Neutrophil (primary cell): ENCODE measurements around the gene ACTG1.
A peak's percentile ranks its signal among the peaks of the same experiment; 100 is the strongest.

Source experiments
- H3K27ac ChIP-seq: fragments of 200-600 bp; sonication (generic); 2 replicates; pipeline ENCODE4 v1.5.1; 2016; ENCODE audit warnings: mild to moderate bottlenecking, moderate library complexity
- H3K27me3 ChIP-seq: fragments of 200-600 bp; sonication (generic); 2 replicates; pipeline ENCODE4 v1.6.0; 2016; ENCODE audit warnings: mild to moderate bottlenecking
- H3K36me3 ChIP-seq: fragments of 200-600 bp; sonication (generic); 2 replicates; pipeline ENCODE4 v1.5.1; 2017
- H3K4me1 ChIP-seq, 2 experiments: fragments of 200-600 bp in 1 of 2; sonication (generic) in 1 of 2; 1 replicate in 1 of 2; 2 replicates in 1 of 2; pipeline versions ENCODE4 v1.5.1 to v1.6.1; 2013 to 2016; ENCODE audit warnings: low read depth in 1 of 2, low read length in 1 of 2, mild to moderate bottlenecking in 1 of 2, moderate library complexity in 1 of 2; ENCODE audit not compliant: control insufficient read depth in 1 of 2, insufficient read depth in 1 of 2
- H3K4me3 ChIP-seq, 2 experiments: fragments of 200-600 bp in 1 of 2; sonication (generic) in 1 of 2; 1 replicate in 1 of 2; 2 replicates in 1 of 2; pipeline ENCODE4 v1.5.1; 2013 to 2016; ENCODE audit warnings: low read depth in 1 of 2, low read length in 1 of 2, mild to moderate bottlenecking in 1 of 2, moderate library complexity in 1 of 2
- H3K9me3 ChIP-seq: fragments of 200-600 bp; sonication (generic); 2 replicates; pipeline ENCODE4 v1.5.1; 2016
- CTCF ChIP-seq: fragments of 200-600 bp; sonication (generic); IDR thresholded peaks from 2 replicates; pipeline ENCODE4 v1.5.1; 2016; ENCODE audit warnings: antibody characterized with exemption

ACTG1 gene

GRCh38 chr17:81488276-81488860 lies 24.2 kb downstream of the ACTG1 start:
- Histone ChIP-seq H3K27me3 (peaks cover 97% of the 10 kb centered on the region), H3K4me1 (peaks cover 27% of the 10 kb centered on the region in 2 experiments), H3K36me3 (no peaks in the 10 kb centered on the region), H3K4me3 (peak overlapping the region; percentile 61 to 62), H3K27ac (no peak overlapping the region), H3K9me3 (no peaks in the 10 kb centered on the region)
- TF ChIP-seq CTCF: no peak

GRCh38 chr17:81487487-81488275 lies 24.9 kb downstream of the ACTG1 start:
- no peaks in the 10 kb centered on the region for H3K9me3 ChIP-seq
- H3K4me3 ChIP-seq: peak overlapping the region; percentile 61 to 62
- H3K27me3 ChIP-seq: peaks cover 97% of the 10 kb centered on the region
- peaks cover 30% of the 10 kb centered on the region in 2 experiments for H3K4me1 ChIP-seq
- no peaks in the 10 kb centered on the region for H3K36me3 ChIP-seq
- TF ChIP-seq CTCF: no peak
- H3K27ac ChIP-seq: no peak overlapping the region

GRCh38 chr17:81487089-81487486 lies 25.5 kb downstream of the ACTG1 start:
- H3K36me3 ChIP-seq: no peaks in the 10 kb centered on the region
- peaks cover 97% of the 10 kb centered on the region for H3K27me3 ChIP-seq
- no peak overlapping the region for H3K27ac ChIP-seq
- no peak overlapping the region for H3K4me3 ChIP-seq
- peaks cover 30 to 31% of the 10 kb centered on the region in 2 experiments for H3K4me1 ChIP-seq
- no peaks in the 10 kb centered on the region for H3K9me3 ChIP-seq
- TF ChIP-seq CTCF: no peak

GRCh38 chr17:81486199-81486810 lies 26.3 kb downstream of the ACTG1 start:
- Histone ChIP-seq H3K4me3 (no peak overlapping the region), H3K36me3 (no peaks in the 10 kb centered on the region), H3K27me3 (peaks cover 97% of the 10 kb centered on the region), H3K27ac (no peak overlapping the region), H3K4me1 (peaks cover 36 to 39% of the 10 kb centered on the region in 2 experiments), H3K9me3 (no peaks in the 10 kb centered on the region)
- no peak for TF ChIP-seq CTCF

- no peaks in the 10 kb centered on the region for H3K9me3 ChIP-seq
- TF ChIP-seq CTCF: peak; percentile 99
- peaks cover 42 to 43% of the 10 kb centered on the region in 2 experiments for H3K4me1 ChIP-seq
- peak overlapping the region; percentile 52 to 53 for H3K4me3 ChIP-seq
- H3K27ac ChIP-seq: no peak overlapping the region
- H3K27me3 ChIP-seq: peaks cover 97% of the 10 kb centered on the region
- H3K36me3 ChIP-seq: no peaks in the 10 kb centered on the region
Measured at GRCh38 chr17:81484195-81484979, 28.2 kb downstream of the ACTG1 start.
